Measurements from ENCODE around the gene DTX4.

DNA sequence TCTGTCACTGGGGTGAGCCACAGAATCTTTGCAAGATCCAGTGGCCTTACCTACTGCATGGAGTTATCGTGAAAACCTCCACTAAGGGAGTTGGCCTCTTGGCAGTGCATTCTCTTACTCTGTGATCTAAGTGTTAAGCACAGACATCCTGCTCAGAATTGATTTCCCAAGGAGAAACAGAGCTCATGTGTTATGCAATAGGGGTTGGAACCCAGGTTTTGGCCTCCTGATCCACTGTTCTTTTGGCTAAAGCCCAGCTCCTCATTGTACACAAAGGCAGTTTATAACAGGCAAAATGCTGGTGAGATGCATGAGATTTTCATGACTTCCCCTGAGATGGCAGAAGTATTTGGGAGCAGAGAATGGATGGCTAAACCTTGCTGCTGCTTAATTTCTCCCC lies 11.8 kb downstream of the DTX4 start:
- TF ChIP-seq, protein P1, sequence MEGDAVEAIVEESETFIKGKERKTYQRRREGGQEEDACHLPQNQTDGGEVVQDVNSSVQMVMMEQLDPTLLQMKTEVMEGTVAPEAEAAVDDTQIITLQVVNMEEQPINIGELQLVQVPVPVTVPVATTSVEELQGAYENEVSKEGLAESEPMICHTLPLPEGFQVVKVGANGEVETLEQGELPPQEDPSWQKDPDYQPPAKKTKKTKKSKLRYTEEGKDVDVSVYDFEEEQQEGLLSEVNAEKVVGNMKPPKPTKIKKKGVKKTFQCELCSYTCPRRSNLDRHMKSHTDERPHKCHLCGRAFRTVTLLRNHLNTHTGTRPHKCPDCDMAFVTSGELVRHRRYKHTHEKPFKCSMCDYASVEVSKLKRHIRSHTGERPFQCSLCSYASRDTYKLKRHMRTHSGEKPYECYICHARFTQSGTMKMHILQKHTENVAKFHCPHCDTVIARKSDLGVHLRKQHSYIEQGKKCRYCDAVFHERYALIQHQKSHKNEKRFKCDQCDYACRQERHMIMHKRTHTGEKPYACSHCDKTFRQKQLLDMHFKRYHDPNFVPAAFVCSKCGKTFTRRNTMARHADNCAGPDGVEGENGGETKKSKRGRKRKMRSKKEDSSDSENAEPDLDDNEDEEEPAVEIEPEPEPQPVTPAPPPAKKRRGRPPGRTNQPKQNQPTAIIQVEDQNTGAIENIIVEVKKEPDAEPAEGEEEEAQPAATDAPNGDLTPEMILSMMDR (IDR thresholded peaks at IDR 0.05; ENCODE audit: insufficient read depth, low read depth, low read length): no peak
- no peak for TF ChIP-seq EZH2 (IDR thresholded peaks at IDR 0.05; ENCODE audit: insufficient read depth, low read length)

All from astrocyte (in vitro differentiated cells and primary cell).